A549 (cell line): ENCODE measurements around the gene SLC35B2.

Experiments
- PHF8 ChIP-seq: fragments of 200-600 bp; sonication (generic); IDR thresholded peaks from 2 replicates; pipeline ENCODE4 v1.6.1; 2016; ENCODE audit warnings: low read depth, mild to moderate bottlenecking, antibody characterized with exemption, moderate library complexity, borderline replicate concordance
- POLR2A ChIP-seq: IDR thresholded peaks from 2 replicates; pipeline ENCODE4 v1.6.1; 2012; ENCODE audit warnings: mild to moderate bottlenecking, low read length
- RNF2 ChIP-seq: fragments of 200-600 bp; sonication (generic); IDR thresholded peaks from 2 replicates; pipeline ENCODE4 v1.6.1; 2016; ENCODE audit warnings: low read depth, mild to moderate bottlenecking, antibody characterized with exemption, moderate library complexity, borderline replicate concordance
- TF ChIP-seq, protein P1 (sequence below): fragments of 200-600 bp; sonication (generic); IDR thresholded peaks from 2 replicates; pipeline ENCODE4 v1.6.1; 2016; ENCODE audit warnings: antibody characterized with exemption, mild to moderate bottlenecking, moderate library complexity
- TF ChIP-seq, protein P2 (sequence below): fragments of >200 bp; sonication (Bioruptor Twin); formaldehyde crosslinking; IDR thresholded peaks from 3 replicates; pipeline ENCODE4 v1.5.1; 2016

DNA sequence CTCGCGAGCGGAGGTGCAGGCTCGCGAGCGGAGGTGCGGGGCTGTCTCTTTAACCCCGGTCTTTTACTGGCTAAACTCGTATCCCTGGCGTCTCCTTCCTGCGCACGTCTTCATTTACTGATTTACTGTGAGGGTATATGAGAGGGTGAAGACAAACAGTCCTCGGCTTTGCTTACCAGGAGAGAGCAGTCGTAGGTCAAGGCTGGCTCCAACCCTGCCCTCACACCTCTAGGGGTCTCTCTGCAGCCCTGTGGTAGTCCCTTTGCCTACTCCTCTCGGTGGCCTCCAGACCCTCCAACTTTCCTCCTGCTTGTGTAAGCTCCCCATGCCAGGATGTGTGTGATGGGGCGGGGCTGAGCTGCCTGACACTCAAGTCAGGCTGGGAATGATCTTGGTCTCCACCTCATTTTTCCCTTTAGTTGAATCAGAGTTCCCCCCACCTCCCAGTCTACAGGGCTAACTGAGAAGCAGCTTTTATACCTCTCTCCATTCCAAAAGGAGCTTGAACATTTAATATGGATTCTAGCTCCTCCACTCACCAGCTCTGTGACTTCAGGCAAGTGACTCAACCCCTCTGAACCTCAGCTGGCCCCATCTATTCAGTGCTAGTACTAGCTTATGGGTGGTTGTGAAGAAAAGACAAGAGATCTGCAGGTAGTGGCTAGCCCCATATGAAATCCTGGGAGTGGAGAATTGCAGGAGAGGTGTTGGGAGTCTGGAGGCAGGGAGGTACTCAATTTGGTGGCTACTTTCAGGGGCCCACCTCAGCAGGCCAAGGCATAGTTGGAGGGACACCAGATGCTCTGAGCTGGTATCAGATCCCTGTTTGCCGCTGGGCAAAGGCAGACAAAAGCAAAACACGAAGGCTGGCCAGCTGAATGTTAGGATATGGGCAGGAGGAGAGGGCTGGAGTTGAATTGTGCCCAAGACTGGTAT is 33.0 kb downstream of the SLC35B2 start:
- TF ChIP-seq, protein P1, sequence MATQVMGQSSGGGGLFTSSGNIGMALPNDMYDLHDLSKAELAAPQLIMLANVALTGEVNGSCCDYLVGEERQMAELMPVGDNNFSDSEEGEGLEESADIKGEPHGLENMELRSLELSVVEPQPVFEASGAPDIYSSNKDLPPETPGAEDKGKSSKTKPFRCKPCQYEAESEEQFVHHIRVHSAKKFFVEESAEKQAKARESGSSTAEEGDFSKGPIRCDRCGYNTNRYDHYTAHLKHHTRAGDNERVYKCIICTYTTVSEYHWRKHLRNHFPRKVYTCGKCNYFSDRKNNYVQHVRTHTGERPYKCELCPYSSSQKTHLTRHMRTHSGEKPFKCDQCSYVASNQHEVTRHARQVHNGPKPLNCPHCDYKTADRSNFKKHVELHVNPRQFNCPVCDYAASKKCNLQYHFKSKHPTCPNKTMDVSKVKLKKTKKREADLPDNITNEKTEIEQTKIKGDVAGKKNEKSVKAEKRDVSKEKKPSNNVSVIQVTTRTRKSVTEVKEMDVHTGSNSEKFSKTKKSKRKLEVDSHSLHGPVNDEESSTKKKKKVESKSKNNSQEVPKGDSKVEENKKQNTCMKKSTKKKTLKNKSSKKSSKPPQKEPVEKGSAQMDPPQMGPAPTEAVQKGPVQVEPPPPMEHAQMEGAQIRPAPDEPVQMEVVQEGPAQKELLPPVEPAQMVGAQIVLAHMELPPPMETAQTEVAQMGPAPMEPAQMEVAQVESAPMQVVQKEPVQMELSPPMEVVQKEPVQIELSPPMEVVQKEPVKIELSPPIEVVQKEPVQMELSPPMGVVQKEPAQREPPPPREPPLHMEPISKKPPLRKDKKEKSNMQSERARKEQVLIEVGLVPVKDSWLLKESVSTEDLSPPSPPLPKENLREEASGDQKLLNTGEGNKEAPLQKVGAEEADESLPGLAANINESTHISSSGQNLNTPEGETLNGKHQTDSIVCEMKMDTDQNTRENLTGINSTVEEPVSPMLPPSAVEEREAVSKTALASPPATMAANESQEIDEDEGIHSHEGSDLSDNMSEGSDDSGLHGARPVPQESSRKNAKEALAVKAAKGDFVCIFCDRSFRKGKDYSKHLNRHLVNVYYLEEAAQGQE, result no peak
- TF ChIP-seq, protein P2, sequence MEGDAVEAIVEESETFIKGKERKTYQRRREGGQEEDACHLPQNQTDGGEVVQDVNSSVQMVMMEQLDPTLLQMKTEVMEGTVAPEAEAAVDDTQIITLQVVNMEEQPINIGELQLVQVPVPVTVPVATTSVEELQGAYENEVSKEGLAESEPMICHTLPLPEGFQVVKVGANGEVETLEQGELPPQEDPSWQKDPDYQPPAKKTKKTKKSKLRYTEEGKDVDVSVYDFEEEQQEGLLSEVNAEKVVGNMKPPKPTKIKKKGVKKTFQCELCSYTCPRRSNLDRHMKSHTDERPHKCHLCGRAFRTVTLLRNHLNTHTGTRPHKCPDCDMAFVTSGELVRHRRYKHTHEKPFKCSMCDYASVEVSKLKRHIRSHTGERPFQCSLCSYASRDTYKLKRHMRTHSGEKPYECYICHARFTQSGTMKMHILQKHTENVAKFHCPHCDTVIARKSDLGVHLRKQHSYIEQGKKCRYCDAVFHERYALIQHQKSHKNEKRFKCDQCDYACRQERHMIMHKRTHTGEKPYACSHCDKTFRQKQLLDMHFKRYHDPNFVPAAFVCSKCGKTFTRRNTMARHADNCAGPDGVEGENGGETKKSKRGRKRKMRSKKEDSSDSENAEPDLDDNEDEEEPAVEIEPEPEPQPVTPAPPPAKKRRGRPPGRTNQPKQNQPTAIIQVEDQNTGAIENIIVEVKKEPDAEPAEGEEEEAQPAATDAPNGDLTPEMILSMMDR, result no peak
- TF ChIP-seq POLR2A (no peak), PHF8 (no peak), RNF2 (no peak)
